ENCODE results near the gene QKI.
A peak's percentile ranks its signal among the peaks of the same experiment; 100 is the strongest.

Gene QKI

DNA sequence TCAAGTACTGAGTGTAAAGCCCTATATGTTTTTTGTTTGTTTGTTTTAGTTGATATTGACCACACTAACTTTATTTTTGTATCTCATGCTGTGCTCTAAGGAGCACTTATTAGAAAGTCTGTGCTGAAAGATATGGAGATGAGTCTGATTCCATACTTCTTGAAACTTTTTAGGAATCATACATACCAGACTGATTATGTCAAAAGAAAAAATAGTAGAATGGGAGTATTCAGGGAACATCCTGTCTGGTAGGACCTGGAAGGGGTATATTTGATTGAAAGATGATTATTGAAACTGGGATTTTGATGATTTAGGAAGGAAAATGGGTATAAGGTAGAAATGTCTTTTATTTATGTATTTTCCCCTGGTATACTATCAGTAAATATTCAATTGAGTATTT lies 111.4 kb downstream of the QKI start:
- in situ Hi-C loops (cut with HindIII; ENCODE audit: low pct_ligation_motif_present, low sequenced_read_pairs) = no loop called here
- H3K27ac ChIP-seq = no peak overlapping the region
- H3K4me3 ChIP-seq (ENCODE audit: low read depth, low read length) = no peak overlapping the region

DNA sequence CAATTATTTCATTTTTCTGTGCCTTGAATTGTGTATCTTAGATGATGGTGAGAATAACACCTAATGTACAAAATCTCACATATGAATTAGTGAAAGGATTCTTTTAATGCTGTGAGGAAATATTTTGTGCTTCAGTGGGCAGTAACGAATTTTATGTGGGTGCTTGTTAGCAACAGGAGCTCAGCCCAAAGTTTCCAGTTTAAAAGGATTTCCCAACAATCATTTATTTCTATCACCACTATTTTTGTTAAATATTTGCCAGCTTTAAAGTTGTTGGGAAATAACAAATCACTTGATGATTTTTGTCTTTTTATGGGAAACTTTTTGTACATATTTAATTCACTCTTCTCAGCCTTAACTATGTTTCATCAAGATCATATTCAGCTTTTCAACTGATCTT lies 111.8 kb downstream of the QKI start:
- Histone ChIP-seq H3K36me3 (replicated peaks) (no peaks in the 10 kb centered on the region), H3K4me3 (ENCODE audit: low read depth, low read length) (no peak overlapping the region), H3K27ac (no peak overlapping the region), H3K27me3 (replicated peaks) (no peaks in the 10 kb centered on the region)
- no peak for DNase-seq
- TF ChIP-seq, protein P1, sequence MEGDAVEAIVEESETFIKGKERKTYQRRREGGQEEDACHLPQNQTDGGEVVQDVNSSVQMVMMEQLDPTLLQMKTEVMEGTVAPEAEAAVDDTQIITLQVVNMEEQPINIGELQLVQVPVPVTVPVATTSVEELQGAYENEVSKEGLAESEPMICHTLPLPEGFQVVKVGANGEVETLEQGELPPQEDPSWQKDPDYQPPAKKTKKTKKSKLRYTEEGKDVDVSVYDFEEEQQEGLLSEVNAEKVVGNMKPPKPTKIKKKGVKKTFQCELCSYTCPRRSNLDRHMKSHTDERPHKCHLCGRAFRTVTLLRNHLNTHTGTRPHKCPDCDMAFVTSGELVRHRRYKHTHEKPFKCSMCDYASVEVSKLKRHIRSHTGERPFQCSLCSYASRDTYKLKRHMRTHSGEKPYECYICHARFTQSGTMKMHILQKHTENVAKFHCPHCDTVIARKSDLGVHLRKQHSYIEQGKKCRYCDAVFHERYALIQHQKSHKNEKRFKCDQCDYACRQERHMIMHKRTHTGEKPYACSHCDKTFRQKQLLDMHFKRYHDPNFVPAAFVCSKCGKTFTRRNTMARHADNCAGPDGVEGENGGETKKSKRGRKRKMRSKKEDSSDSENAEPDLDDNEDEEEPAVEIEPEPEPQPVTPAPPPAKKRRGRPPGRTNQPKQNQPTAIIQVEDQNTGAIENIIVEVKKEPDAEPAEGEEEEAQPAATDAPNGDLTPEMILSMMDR (IDR thresholded peaks at IDR 0.05; ENCODE audit: low read depth, low read length, missing control alignments) = no peak
- in situ Hi-C loops (cut with HindIII; ENCODE audit: low pct_ligation_motif_present, low sequenced_read_pairs) = no loop called here

More for the DNA sequence above, 111.4 kb downstream of the QKI start:
- TF ChIP-seq, protein P1 (IDR thresholded peaks at IDR 0.05; ENCODE audit: low read depth, low read length, missing control alignments) = no peak
- Histone ChIP-seq H3K27me3 (replicated peaks) (no peaks in the 10 kb centered on the region), H3K36me3 (replicated peaks) (no peaks in the 10 kb centered on the region)
- DNase-seq = no peak

DNA sequence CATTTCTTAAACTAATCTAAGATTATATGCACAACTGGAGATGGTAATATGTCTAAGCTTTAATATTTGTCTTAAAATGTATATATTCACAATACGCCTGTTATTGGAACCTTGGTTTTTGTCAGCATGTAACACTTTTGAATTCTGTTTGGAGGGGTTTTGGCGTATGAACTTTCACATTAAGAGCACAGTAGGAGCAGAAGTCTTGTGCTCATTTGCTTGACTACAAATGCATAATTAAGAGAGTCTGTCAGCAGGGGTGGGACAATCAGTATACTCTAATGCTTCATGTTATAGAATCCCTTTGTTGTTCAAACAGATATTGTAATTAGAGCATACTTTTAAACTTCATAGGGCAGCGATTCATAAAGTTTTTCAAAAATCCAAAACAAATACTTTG lies 112.8 kb downstream of the QKI start:
- Histone ChIP-seq H3K36me3 (replicated peaks) (no peaks in the 10 kb centered on the region), H3K4me3 (ENCODE audit: low read depth, low read length) (no peak overlapping the region), H3K27ac (no peak overlapping the region), H3K27me3 (replicated peaks) (no peaks in the 10 kb centered on the region)
- TF ChIP-seq, protein P1 (IDR thresholded peaks at IDR 0.05; ENCODE audit: low read depth, low read length, missing control alignments) = no peak
- in situ Hi-C loops (cut with HindIII; ENCODE audit: low pct_ligation_motif_present, low sequenced_read_pairs) = no loop called here
- DNase-seq = no peak

DNA sequence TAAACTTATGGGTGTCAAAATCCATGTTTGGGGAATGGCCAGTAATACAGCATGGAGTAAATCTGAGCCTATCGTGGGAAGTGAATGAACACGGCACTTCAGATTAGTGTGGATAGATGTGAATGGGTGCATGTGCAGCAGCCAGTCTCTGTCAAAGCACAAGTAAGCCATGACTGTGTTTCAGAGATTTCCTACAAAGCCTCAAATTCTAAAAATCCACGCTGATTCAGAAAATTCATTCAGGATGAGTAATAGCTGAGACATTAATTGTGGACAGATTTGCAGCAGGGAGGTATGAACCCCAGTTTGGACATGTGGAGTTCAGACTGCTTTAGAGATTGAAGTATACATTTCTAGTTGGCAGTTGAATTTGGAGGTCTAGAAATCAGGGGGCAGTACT lies 115.1 kb downstream of the QKI start:
- H3K27ac ChIP-seq = peak overlapping the region; percentile 39
- in situ Hi-C loops (cut with HindIII; ENCODE audit: low pct_ligation_motif_present, low sequenced_read_pairs) = no loop called here
- TF ChIP-seq, protein P1 (IDR thresholded peaks at IDR 0.05; ENCODE audit: low read depth, low read length, missing control alignments) = no peak
- peak; percentile 86 for DNase-seq
- no peak overlapping the region for H3K4me3 ChIP-seq (ENCODE audit: low read depth, low read length)
- no peaks in the 10 kb centered on the region for H3K36me3 ChIP-seq (replicated peaks)
- H3K27me3 ChIP-seq (replicated peaks) = no peaks in the 10 kb centered on the region

DNA sequence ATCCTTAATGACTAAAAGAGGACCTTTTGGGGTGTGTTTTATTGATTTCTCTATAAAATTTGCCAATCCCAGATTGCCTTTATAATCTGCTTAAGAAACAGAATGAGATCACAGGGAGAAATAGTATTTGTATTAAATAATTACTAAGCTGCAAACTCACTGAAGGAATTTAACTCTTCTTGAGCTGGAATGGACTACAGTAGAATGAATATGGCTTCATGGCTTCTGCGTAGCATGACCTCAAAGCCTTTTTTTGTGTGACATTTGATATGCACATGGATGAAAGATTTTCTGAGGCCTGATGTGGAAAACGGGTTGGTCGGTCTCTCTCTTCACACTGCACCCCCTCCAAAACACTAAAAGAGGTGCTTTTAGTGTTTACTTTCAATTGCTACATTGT lies 115.9 kb downstream of the QKI start:
- in situ Hi-C loops (cut with HindIII; ENCODE audit: low pct_ligation_motif_present, low sequenced_read_pairs) = no loop called here
- Histone ChIP-seq H3K27ac (peak overlapping the region; percentile 39), H3K4me3 (ENCODE audit: low read depth, low read length) (no peak overlapping the region), H3K27me3 (replicated peaks) (no peaks in the 10 kb centered on the region), H3K36me3 (replicated peaks) (no peaks in the 10 kb centered on the region)
- TF ChIP-seq, protein P1 (IDR thresholded peaks at IDR 0.05; ENCODE audit: low read depth, low read length, missing control alignments) = no peak
- DNase-seq = no peak

DNA sequence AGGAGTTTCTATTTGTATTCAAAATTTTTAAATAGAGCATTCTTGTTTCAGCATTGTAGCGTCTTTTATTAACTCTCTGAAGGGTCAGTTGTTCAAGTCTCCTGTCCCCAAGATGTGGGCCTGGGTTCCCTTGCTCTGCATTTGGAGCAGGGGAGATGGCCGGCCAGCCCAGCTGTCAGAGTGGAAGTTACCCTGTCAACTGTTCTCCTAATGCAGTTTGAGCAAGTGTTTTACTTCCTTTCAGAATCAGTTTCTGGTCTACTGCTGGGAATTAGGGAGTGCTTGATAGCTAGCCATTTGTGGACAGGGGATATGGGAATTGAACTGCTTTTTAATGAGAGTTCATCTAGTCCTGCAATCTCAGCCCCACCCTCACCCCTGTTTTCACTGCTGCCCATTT lies 116.6 kb downstream of the QKI start:
- H3K4me3 ChIP-seq (ENCODE audit: low read depth, low read length) = no peak overlapping the region
- H3K27me3 ChIP-seq (replicated peaks) = no peaks in the 10 kb centered on the region
- DNase-seq = no peak
- TF ChIP-seq, protein P1 (IDR thresholded peaks at IDR 0.05; ENCODE audit: low read depth, low read length, missing control alignments) = no peak
- no peak overlapping the region for H3K27ac ChIP-seq
- H3K36me3 ChIP-seq (replicated peaks) = no peaks in the 10 kb centered on the region
- in situ Hi-C loops (cut with HindIII; ENCODE audit: low pct_ligation_motif_present, low sequenced_read_pairs) = no loop called here
